HG02623 (cell line): ENCODE data around the gene PDE3A.

Source experiments
- ATAC-seq: cut with Tn5 transposase; IDR thresholded peaks from one replicate; pipeline ENCODE4 v1.9.1; 2021; ENCODE audit warnings: moderate library complexity; ENCODE audit not compliant: unreplicated experiment

PDE3A gene

DNA sequence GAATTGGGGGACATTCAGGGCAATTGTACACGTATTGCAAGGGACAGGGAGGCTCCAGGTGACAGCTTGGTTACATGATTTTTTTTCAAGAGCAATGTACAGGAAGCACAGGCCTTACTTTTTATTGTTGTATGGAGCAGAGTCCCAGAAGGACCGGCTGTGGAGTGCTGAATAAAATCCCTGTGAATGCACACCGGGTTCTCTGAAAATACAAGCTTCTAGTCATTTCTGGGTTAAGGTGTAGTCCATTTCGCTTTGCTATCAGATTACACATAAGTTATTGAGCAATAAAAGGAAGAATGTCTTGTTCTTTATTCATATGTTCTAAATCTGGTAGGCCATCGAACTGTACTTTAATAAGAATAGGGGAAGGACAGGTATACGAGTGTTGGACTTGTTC, 52.2 kb downstream of the PDE3A start:
- no peak for ATAC-seq

DNA sequence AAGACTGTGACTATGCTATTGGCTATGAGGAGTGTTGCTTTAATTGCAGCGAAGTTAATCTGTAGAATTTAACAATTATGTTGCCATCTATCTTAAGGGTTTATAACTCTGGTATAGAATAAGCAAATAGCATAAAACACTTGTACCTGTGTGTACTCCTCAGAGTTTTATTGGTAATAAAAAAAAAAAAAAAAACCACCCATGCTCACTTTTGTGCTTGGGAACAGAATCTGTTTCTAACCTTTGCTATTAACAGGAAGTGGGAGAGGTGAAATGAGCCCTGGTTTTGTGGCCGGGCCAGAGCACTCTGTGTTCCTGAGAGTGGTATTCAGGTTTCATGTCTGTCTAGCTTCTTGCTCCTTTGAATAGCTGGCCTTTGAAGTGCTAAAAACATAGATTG, 53.1 kb downstream of the PDE3A start:
- no peak for ATAC-seq

DNA sequence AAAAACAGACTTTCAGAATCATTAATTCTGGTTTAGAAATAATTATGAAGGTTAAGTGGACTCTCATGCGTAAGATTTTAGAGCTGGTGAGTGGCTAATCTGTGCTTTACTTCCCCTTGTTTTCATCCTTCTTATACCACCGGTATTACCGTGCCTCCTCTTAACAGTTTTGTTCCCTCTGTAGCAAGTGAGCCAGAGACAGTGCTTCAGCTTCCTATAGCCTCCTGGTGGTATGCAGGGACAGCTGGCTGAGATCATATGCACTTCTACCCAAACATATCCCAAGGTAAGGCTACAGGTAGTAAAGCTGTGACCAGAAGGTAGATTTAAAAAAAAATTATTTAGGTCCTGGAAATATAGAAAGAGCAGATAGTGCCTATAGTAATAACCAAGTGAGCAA, 55.2 kb downstream of the PDE3A start:
- no peak for ATAC-seq

DNA sequence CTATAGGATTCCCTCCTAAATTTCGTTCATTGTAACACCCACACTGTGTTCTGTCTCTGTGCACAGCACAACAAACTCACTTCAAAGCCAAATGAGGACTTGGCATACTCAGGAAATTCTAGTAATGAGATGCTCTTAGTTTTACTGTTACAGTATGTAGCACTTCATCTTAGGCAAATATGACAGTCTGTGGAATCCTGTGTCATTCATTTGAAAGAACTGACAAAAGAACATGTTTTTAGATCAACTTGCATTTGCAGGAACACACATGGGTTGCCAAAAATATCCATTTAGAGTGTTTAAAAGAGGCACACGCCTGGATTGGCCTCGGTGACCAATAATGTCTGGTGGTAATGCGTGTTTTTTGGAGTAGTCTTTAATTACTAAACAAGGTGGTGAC, 56.5 kb downstream of the PDE3A start:
- ATAC-seq: no peak

DNA sequence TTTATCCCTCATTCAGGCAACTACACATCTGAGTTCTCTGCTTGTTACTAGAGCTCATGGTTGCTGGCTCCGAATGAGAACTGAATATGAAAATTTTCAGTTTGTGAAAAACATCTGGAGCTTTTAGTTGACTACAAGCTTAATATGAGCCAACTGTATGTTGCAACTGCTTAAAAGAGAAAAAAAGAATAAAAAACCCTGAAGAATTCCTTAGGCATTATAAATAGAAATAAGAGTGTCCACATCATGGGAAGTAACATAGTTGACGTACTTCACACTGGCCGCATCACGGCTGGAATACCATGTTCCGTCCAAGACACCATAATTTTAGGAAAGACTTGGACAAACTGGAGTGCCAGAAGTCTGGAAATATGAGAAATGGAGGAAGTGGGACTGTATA, 57.9 kb downstream of the PDE3A start:
- no peak for ATAC-seq

DNA sequence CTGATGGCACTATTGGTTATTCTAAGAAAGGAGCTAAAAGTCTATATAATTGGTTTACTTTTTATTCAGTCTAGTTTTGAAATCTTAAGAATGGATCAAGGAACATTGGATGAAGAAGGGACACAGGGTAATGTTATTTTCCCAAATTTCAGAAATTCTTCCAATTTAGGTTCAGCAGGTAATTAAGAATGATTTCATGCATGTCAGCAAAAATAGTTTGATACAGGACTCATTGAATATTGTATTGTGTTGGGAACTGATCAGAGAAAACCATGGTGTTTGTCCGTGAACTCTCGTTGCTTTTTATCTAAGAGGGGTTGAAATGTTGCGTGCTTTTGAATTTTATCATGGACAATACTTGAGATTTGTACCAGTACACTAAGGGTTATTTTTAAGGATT, 58.6 kb downstream of the PDE3A start:
- no peak for ATAC-seq

DNA sequence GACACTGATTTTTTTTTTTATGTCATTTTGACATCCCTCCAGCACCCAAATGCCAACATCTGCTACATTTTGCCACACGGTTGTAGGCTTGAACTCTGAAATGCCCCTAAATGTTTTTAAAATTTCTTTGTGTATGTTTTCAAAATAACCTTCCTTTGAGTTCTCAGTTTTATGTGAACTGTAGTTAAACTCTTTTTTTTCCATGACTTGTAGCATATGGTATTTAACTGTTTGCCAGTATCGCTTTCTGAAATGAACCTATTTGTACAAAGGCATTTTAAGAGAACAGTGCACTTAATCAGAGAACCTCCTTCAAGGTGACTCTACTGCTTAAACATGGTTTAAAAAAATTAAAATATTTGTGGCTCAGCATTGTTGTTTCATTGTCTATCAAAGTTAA, 61.5 kb downstream of the PDE3A start:
- no peak for ATAC-seq

DNA sequence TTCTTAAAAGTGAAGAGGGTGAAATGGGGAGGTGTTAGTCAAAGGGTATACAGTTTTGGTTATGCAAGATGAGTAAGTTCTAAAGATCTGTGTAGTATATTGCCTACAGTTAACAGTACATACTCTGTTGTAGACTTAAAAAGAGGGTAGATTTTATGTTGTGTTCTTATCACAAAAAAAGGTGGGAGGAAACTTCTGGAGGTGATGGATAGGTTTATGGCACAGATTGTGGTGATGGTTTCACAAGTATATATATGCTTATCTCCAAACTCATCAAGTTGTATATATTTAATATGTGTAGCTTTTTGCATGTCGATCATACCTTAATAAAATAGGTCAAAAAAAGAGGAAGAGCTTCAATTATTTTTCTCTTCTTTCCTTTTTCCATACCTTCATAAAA, 64.0 kb downstream of the PDE3A start:
- ATAC-seq: no peak

DNA sequence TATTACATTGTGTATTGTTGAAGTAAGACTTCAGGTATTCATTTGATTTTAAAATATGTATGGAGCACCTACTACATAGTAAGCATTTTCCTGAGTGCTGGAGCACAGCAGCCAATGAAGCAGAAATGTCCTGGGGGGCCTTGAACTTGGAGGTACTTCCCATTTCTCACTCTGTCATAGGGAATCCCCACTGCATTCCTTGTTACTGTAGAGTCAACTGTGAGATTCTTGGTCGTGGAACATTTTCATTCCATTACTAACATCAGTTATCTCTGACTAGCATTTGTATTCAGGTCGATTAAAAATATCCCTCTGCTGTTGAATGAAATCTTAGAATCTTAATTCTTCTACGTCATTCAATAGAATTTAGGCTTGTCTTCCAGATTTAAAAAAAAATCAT, 66.7 kb downstream of the PDE3A start:
- ATAC-seq: no peak

DNA sequence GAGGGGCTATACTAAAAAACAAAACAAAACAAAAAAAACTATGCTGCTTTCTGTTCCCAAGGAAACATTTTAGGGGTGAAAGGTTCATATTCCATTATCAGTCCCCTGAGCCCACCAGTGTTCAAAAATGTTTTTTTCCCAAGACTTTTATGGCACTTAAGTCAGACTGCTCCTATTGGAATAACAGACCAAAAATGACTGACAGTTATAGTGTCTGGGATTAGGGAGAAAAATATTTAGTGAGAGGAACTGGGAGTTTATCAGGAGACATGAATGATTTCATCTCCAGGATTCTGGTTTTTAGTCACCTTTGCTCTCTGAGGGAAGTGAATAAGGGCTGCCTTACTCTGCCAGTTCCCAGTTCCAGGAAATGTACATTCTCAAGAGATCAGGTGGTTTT, 68.0 kb downstream of the PDE3A start:
- ATAC-seq: no peak

DNA sequence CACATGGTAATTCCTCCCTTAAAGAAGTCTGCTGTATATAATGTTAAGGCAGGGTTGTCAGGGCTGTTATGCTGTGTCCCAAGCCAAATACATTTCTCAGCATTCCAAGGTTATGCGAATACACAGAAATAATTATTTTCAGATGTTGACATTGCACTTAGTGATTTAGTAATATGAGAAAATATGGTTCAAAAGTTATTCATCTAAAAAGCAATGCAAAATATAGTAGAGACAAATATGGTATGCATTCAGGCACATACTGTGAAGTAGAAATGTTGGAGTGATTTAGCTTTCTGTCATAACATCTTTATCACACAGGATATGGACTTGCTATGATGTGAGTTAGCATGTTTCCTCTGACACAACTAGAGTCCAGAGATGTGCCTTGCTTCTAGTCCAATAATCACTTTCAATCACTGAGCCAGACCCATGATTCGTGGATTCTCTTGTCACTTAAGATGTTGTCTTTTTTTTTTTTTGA, 70.0 kb downstream of the PDE3A start:
- ATAC-seq: no peak

DNA sequence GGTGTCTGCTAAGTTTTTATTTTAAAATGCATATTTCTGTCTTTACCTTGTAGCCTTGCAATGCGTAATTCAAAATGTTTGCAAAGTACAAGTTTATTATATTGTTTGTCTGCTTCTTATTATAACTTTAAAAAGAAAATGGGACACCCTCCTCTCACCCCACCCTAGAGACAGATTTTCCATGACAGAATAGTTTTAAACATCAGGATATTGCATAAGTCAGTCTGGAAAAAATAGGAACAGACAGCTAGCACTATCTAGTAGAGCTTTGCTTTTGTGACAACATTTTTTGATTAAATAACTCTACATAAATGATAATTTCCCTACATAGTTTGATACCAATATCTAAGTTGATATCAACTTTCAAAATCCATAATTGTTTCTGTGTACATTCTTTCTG, 71.3 kb downstream of the PDE3A start:
- no peak for ATAC-seq

DNA sequence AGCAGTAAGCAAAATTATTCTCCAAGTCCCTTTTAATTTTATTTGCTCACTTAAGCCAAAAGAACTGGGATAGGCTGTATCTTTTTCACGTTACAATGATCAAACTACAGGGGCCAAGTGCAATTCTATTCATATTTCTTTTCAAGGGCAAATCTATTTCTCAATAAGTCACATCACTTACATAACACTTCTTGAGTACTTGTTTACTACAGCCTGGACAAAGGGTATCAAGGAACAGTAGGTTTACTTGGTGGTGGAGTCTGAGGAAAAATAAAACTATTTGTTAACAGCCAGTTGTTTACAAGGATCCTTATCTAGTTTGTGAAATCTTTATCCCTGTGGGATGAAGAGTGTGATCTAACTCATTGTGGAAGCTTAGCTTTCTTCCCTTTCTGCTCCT, 72.1 kb downstream of the PDE3A start:
- ATAC-seq: no peak

DNA sequence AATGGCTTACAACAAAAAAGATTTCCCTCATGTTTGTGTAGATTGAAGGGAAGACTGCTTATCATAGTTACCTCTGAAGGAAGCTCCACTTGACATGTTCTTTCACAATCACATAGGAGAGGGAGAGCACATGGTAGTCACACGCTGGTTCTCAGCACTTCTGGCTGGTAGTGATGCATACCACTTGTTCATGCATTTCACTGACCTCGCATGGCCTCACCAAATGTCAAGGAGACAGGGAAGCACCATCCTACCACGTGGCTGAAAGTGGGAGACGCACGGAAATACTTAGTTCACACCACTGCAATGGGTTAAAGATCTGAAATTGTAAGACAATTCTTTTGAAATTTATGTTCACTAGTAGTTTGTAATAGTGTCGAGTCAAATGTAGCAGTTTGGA, 74.0 kb downstream of the PDE3A start:
- ATAC-seq: no peak

DNA sequence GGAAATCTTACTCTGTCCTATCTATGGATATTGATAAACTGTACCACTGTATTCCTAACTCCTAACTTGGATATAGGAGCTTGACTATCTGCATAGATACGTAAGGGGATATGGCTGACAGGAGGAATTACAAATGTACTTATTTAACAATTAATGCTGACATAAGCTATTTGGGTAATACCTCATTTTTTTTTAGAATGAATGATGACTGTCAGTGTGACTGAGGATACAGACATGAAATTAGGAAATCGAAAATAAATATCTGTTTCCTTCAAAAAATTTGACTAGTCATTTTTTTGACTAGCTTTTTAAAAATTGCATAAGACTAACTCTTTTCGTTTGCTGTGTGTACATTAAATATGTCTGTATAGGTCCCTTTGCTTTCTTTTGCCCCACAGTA, 74.9 kb downstream of the PDE3A start:
- ATAC-seq: no peak

DNA sequence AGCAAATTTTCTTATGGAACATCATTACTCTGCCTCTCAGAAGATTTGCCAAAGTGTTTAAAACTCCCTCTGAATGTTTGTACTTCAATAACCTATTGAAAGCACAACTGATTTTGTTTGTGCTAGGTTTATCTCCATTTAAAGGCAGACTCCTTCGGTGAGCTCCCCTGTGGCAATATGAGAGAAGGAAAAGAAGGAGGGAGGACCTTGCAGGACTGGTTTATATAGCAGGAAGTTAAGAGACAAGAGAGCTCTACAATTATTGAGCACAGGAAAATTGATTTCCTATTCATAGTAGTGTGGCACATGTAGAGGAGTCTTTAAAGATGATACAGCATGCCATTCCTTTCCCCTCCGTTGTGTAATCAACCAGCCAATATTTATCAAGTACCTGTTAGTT, 75.5 kb downstream of the PDE3A start:
- ATAC-seq: no peak

DNA sequence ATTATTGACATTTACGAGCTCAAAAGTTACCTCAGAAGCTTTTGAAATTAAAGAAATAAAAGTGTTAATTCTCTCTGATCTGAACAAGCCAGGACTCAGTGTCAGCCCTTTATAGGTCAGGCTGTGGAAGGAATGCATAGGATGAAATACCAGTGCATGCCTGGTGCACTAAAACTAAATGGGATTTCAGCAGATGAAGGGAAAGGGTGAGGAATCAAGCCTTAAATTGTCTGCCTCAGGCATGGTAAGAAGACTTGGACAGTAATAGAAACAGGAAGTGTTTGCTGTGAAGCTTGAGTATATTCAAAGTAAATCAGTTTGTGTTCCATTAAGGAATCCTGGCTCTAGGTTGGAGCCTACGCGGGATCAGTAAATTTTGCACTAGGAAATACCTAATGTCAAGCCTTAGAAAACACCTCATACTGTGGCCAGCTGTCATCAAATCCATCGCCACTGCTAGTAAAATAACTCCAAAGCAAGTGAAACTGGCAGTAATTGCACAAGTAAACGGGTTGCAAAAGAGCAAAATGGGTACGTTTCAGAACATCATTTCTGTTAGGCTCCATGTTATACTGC, 76.3 kb downstream of the PDE3A start:
- ATAC-seq: no peak

DNA sequence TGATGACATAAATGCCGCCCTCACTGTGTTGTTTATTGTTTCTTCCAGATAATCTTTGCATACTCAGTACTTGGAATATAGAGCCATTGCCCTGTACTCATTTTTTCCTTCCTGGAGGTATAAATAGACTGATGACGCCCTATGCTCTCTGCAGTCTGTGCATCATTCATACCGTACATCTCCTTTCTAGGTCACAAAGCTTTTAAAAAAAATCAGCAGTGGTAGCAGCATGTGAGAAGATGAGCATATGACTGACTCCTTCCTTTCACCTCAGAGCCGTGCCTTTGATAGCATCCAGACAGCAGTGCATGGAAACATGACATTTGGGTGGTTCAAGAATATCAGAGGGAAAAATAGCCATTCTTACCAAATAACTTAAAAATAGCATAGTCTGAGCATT, 77.3 kb downstream of the PDE3A start:
- ATAC-seq: no peak

DNA sequence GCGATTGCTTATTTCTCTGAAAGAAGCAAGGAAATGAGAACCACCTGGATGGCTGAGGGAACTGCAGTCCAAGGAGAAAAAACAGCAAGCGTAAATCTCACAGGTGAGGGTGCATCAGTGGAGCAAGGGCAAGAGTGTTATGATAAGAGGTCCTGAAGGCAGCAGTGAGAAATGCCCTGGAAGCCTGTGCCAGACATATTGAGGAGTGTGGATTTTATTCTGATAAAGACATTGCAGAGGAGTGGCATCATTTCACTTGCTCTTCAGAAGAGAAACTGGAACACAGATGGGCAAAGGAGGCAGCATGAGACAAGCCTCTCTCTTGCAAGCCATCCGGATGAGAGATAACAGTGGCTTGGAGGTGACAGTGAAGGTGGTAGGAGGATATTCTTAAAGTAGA, 78.5 kb downstream of the PDE3A start:
- ATAC-seq: no peak

DNA sequence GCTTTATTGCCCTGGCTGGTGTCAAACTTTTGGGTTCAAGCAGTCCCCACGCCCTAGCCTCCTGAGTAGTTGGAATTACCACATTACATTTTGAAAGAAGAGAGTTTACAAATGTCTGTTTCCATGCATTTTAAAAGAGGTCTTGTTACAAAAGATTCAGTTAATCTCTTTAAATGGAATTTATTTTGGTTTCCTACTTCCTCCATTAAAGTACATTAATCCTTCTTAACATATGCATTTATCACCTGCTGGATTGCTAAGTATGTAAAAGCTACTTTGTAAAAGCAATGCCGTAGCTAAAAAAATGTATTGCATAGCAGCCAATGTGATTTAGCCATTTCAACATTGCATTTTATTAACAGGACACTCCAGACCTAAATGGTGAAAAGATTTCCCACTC, 80.4 kb downstream of the PDE3A start:
- ATAC-seq: no peak

DNA sequence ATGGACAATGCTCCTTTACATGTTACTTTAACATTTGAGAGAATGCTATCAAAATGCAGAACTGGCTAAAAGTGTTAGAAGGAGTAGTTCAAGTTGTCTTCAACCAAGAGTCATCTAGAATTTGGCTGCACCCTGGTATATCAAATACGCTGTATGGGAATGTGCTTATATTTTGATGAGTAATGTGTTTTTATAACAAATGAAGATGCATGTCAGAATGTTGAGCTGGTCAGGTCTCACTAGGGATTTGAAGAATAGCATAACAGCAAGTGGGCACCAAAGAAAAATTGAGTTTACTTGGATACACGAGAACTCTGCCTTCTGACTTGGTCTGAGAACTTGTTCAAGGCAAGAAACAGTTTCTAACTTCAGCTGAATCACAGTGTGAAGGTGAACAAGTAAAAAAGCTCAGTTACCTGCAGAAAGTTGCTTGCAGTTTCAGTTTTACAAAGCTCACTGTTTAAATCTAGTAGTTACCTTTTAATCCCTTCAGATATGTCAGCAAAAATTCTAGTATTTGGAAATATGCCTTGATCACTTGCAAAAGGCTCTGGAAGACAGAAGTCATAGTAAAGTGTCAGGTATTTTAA, 82.3 kb downstream of the PDE3A start:
- ATAC-seq: no peak

DNA sequence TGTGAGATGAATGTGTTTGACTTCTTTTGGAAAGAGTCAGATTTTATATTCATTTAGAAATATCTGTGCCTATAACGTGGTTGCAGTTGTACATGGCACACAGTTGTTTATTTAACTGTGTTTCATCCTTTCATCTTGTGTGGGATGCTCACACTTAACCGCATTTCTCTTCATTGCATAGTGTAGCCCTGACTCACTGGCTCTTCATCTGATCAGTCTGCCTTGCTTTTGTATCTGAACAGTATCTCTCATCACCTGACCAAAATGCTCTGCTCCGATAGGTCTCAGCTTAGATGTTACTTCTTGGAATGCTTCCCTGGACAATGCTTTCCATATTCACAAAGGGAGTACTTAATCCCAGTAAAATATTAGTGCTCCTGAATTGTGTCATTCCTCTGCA, 83.4 kb downstream of the PDE3A start:
- ATAC-seq: no peak

DNA sequence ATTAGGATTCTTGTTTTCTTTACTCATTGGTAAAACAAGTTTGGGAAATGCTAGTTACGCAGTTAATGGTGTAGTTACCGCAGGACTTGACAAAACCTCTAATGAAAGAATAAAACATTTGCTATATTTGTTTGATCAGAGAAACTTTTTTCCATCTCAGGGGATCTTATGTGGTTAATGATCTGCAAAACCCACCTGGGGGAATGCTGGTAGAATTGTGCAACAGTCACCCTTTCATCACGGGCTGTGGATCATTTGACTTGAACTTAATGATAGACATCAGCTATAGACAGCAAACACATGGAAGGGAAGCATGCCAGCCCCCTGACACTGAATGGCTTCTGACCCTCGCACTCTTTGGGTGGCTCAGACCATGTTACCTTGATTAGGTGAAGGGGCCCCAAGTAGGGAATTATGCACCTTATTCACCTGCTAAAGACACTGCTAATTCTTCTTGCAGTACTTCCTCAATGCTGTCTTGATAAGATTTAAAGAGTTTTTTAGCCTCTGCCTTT, 84.2 kb downstream of the PDE3A start:
- no peak for ATAC-seq
